Lower leg skin (tissue), 4 donors: ENCODE measurements around the gene PTPN13. TPM values are rescaled to one million over a fixed set of nuclear protein-coding genes. Genes with fewer than 3 reads are reported as not detected.
A peak's percentile ranks its signal among the peaks of the same experiment; 100 is the strongest.

ENCODE experiments used
- DNase-seq, 2 donors: peaks; one replicate each; pipeline ENCODE4 v3.0.0-alpha.2; 2019; ENCODE audit warnings: low spot score in 2 of 2
- H3K4me3 ChIP-seq: fragments of 200-600 bp; sonication (generic); 2 replicates; pipeline ENCODE4 v1.5.1; 2017; ENCODE audit warnings: mild to moderate bottlenecking, low read depth; ENCODE audit not compliant: poor library complexity, severe bottlenecking
- POLR2A ChIP-seq, 2 donors: fragments of 450-650 bp; IDR thresholded peaks; one replicate each; pipeline ENCODE4 v1.6.1; 2016 to 2017; ENCODE audit warnings: antibody characterized with exemption in 2 of 2, mild to moderate bottlenecking in 1 of 2, moderate library complexity in 1 of 2
- WGBS, 2 donors: methylation state at CpG; one replicate each; pipeline ENCODE4 v1.1.5; 2018; 5-methylcytosine and 5-hydroxymethylcytosine counted together
- intact Hi-C: fragments of 100-400 bp; cut with DNase I; formaldehyde crosslinking; loops from one replicate; pipeline ENCODE4 v1.15.0; 2023; ENCODE audit warnings: low total_unique reads
- total RNA-seq, 4 donors: library from RNA; depleted of rRNA; stranded (reverse); fragments of >200 nt; gene quantifications; one replicate each; pipeline ENCODE4 v1.1.0, GENCODE V29; 2016
- TF ChIP-seq, protein P1 (sequence below), 3 donors: fragments of 450-650 bp; IDR thresholded peaks; one replicate each; pipeline ENCODE4 v1.5.1; 2016; ENCODE audit warnings: antibody characterized with exemption in 3 of 3, mild to moderate bottlenecking in 3 of 3, moderate library complexity in 2 of 3

The PTPN13 gene
- total RNA-seq, 4 donors from 2014 or later: 98.7 to 135 (median 113) TPM

- intact Hi-C loops: loop anchor here (10.0 kb wide), 1 partner anchor 309 kb away; no protein-coding TSS in a partner anchor
- H3K4me3 ChIP-seq: peak overlapping the region; percentile 80
- TF ChIP-seq, protein P1, sequence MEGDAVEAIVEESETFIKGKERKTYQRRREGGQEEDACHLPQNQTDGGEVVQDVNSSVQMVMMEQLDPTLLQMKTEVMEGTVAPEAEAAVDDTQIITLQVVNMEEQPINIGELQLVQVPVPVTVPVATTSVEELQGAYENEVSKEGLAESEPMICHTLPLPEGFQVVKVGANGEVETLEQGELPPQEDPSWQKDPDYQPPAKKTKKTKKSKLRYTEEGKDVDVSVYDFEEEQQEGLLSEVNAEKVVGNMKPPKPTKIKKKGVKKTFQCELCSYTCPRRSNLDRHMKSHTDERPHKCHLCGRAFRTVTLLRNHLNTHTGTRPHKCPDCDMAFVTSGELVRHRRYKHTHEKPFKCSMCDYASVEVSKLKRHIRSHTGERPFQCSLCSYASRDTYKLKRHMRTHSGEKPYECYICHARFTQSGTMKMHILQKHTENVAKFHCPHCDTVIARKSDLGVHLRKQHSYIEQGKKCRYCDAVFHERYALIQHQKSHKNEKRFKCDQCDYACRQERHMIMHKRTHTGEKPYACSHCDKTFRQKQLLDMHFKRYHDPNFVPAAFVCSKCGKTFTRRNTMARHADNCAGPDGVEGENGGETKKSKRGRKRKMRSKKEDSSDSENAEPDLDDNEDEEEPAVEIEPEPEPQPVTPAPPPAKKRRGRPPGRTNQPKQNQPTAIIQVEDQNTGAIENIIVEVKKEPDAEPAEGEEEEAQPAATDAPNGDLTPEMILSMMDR (IDR thresholded peaks at IDR 0.05): no peak
- no peak for TF ChIP-seq POLR2A (IDR thresholded peaks at IDR 0.05)
- no peak for DNase-seq
- 3 to 5% methylated on average over 9 of the region's 9 CpGs for WGBS, 2 donors
Measured at GRCh38 chr4:86595426-86595805, 1.3 kb downstream of the PTPN13 start.

GRCh38 chr4:86596807-86597206 is 2.7 kb downstream of the PTPN13 start:
- DNase-seq: no peak
- intact Hi-C loops: loop anchor here (10.0 kb wide), 1 partner anchor 308 kb away; no protein-coding TSS in a partner anchor
- TF ChIP-seq, protein P1 (IDR thresholded peaks at IDR 0.05): no peak
- TF ChIP-seq POLR2A (IDR thresholded peaks at IDR 0.05): no peak
- WGBS, 2 donors: 28 to 37% methylated on average over 2 of the region's 2 CpGs
- no peak overlapping the region for H3K4me3 ChIP-seq

GRCh38 chr4:86600007-86600653 is 6.0 kb downstream of the PTPN13 start:
- DNase-seq: no peak
- intact Hi-C loops: no loop called here
- TF ChIP-seq POLR2A (IDR thresholded peaks at IDR 0.05): no peak
- TF ChIP-seq, protein P1 (IDR thresholded peaks at IDR 0.05): no peak
- WGBS, 2 donors: 76 to 81% methylated on average over 1 of the region's 1 CpG
- H3K4me3 ChIP-seq: no peak overlapping the region

DNA sequence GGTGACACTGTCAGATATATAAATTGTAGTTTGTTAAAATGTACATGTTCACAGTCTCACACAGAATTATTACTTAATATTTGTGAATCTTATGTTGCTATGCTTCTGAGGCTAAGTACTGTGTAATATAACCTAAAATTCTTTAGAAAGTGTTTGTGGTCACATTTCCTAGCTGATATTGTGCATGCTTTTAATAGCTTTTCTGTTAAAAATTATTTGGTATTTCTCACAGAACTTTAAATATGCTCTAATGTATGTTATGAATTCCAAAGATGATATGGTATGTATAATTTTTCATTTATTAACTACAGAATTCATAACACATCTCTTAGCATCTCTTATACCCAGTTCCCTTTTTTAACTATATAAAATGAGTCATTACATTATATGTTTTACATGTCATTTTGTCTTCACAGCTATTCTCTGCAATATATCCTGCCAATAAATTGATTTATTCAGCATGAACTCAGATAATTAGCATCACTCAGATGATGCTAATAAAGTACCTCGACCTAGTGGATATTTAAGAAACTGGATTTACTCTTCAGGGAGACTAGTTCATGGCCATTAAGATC is 9.3 kb downstream of the PTPN13 start:
- TF ChIP-seq POLR2A (IDR thresholded peaks at IDR 0.05): no peak
- TF ChIP-seq, protein P1 (IDR thresholded peaks at IDR 0.05): no peak
- intact Hi-C loops: no loop called here
- DNase-seq: no peak
- no peak overlapping the region for H3K4me3 ChIP-seq
- 54 to 62% methylated on average over 1 of the region's 1 CpG for WGBS, 2 donors

GRCh38 chr4:86606809-86607208 is 12.7 kb downstream of the PTPN13 start:
- intact Hi-C loops: loop anchor here (5.0 kb wide), 1 partner anchor 1455 kb away; no protein-coding TSS in a partner anchor
- TF ChIP-seq POLR2A (IDR thresholded peaks at IDR 0.05): no peak
- TF ChIP-seq, protein P1 (IDR thresholded peaks at IDR 0.05): no peak
- H3K4me3 ChIP-seq: no peak overlapping the region
- DNase-seq: no peak
